ENCODE measurements around the gene WNT7B. TPM values are rescaled to one million over a fixed set of nuclear protein-coding genes. Genes with fewer than 3 reads are reported as not detected.

WNT7B gene
- total and polyA plus RNA-seq, 8 donors = 0.16 to 1.3 (median 0.71) TPM

GRCh38 chr22:45878901-45879551 lies 97.9 kb downstream of the WNT7B start:
- no peak for TF ChIP-seq CTCF (IDR thresholded peaks at IDR 0.05)
- DNase-seq (peak in 1 of 6 donors; percentile 59), ATAC-seq (no peak), FAIRE-seq (no peak)
- H3K27me3 ChIP-seq = no peaks in the 10 kb centered on the region
- WGBS, 2 donors = 45 to 61% methylated on average over 16 of the region's 16 CpGs
- H3K9me3 ChIP-seq = no peaks in the 10 kb centered on the region
- H3K4me3 ChIP-seq = no peak overlapping the region
- no peak overlapping the region for H3K27ac ChIP-seq
- no peaks in the 10 kb centered on the region for H3K36me3 ChIP-seq
- no peaks in the 10 kb centered on the region for H3K4me1 ChIP-seq
- intact Hi-C loops (cut with DNase I) = no loop called here

- Histone ChIP-seq H3K4me1 (no peaks in the 10 kb centered on the region), H3K9me3 (no peaks in the 10 kb centered on the region), H3K27ac (no peak overlapping the region), H3K27me3 (no peaks in the 10 kb centered on the region), H3K4me3 (no peak overlapping the region), H3K36me3 (no peaks in the 10 kb centered on the region)
- intact Hi-C loops (cut with DNase I) = no loop called here
- peak in 4 of 6 donors; percentile 1 to 64 (median 8) for DNase-seq
- ATAC-seq = no peak
- TF ChIP-seq CTCF (IDR thresholded peaks at IDR 0.05) = no peak
- WGBS, 2 donors = 33 to 34% methylated on average over 24 to 25 of the region's 25 CpGs
- no peak for FAIRE-seq
Measured at GRCh38 chr22:45878051-45878781, 98.7 kb downstream of the WNT7B start.

GRCh38 chr22:45877651-45878050 lies 99.3 kb downstream of the WNT7B start:
- intact Hi-C loops (cut with DNase I) = no loop called here
- H3K27me3 ChIP-seq = no peaks in the 10 kb centered on the region
- no peak for TF ChIP-seq CTCF (IDR thresholded peaks at IDR 0.05)
- H3K9me3 ChIP-seq = no peaks in the 10 kb centered on the region
- 63 to 64% methylated on average over 15 to 18 of the region's 18 CpGs for whole genome bisulfite sequencing, 2 donors
- no peak overlapping the region for H3K4me3 ChIP-seq
- no peaks in the 10 kb centered on the region for H3K4me1 ChIP-seq
- ATAC-seq = no peak
- no peaks in the 10 kb centered on the region for H3K36me3 ChIP-seq
- no peak overlapping the region for H3K27ac ChIP-seq
- FAIRE-seq = no peak
- DNase-seq = peak in 3 of 6 donors; percentile 0 to 27 (median 12)

GRCh38 chr22:45877036-45877380 lies 100.0 kb downstream of the WNT7B start:
- H3K9me3 ChIP-seq = no peaks in the 10 kb centered on the region
- no peaks in the 10 kb centered on the region for H3K36me3 ChIP-seq
- 64 to 90% methylated on average over 3 of the region's 3 CpGs for WGBS, 2 donors
- TF ChIP-seq CTCF (IDR thresholded peaks at IDR 0.05) = no peak
- no peak overlapping the region for H3K4me3 ChIP-seq
- no peaks in the 10 kb centered on the region for H3K27me3 ChIP-seq
- FAIRE-seq (no peak), DNase-seq (no peak), ATAC-seq (no peak)
- intact Hi-C loops (cut with DNase I) = no loop called here
- no peak overlapping the region for H3K27ac ChIP-seq
- H3K4me1 ChIP-seq = no peaks in the 10 kb centered on the region

All from pancreas (tissue), 10 donors.